ENCODE results near the gene DLG1.

DLG1 gene

DNA sequence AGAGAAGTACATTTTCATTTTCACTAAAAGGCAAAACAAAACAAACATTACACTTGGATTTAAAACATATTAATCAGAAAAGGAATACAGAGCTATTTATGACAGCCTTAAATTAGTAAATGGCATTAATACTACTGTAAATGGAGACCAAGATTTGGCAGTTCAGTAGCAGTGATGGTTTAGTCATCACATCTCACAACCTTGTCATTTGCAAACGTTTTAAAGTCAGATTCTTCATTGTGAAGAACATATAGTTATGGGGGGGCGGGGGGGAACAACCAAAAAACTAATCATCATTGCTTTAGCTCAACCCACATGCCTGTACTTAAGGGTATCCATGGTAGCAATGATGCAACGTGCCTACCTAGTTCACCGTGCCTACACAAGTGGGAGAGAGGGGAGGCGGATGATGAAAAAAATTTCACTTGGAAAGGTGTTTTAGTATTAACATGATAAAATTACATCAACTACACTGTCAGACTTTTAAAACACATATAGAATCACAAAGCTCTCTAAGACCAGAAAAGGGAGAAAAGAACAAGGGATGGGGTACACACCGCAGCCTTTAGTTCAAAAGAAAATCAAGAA is 40.1 kb downstream of the DLG1 start:
- Mint-ChIP-seq H3K4me1 (peaks cover 58% of the 10 kb centered on the region), H3K27me3 (no peaks in the 10 kb centered on the region), H3K36me3 (ENCODE audit: low read depth) (peaks cover 6% of the 10 kb centered on the region), H3K4me3 (no peak overlapping the region), H3K9me3 (no peaks in the 10 kb centered on the region), H3K27ac (peak overlapping the region; percentile 8)
- no peak for DNase-seq
- peak; percentile 15 for ATAC-seq

DNA sequence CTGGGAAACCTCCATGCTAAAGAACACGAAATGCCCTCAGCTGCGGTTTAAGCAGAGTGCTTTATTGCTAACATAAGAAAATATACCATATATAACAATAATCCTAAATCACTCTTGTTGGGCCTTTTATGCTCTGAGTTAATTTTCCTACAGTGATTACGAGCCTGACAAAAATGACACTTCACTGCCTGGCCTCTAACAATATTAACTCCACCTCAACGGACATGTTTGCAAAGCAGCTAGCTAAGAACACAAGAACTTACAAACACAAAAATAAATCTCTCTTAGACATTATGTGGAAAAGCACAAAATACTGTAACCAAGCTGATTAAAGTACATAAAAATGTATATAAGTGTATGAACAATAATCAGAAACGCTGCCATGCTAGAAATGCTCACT is 40.7 kb downstream of the DLG1 start:
- Mint-ChIP-seq H3K27me3 (no peaks in the 10 kb centered on the region), H3K36me3 (ENCODE audit: low read depth) (peaks cover 11% of the 10 kb centered on the region), H3K4me1 (peaks cover 64% of the 10 kb centered on the region), H3K27ac (peak overlapping the region; percentile 8), H3K9me3 (no peaks in the 10 kb centered on the region), H3K4me3 (no peak overlapping the region)
- ATAC-seq: no peak
- no peak for DNase-seq

DNA sequence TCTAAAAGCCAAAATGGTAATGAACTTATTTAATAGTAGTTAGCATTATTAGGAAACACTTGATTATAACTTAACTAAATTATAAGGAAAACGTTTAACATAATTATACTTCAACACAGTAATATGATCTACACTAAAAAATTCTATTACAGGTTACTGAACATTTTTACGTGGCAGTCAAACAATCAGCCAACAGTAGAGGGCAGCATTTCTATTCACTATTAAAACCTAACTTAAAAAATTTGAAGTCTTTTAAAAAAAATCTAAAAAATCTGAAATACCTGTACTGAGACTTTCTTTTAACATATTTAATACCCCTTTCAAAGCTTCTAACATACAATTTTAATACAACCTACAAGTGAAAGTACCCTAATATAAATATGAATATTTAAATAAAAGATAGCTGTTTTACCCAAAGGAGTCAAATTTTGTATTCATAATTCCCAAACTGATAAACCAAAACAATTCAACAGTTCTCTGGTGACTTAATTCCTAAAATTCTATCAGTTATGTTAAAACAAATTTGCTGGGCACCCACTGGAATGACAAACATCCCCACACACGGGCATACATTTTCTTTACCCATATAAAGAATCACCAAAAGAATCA is 41.5 kb downstream of the DLG1 start:
- no peaks in the 10 kb centered on the region for H3K27me3 Mint-ChIP-seq
- no peak overlapping the region for H3K27ac Mint-ChIP-seq
- H3K36me3 Mint-ChIP-seq (ENCODE audit: low read depth): peaks cover 19% of the 10 kb centered on the region
- no peak for ATAC-seq
- H3K4me1 Mint-ChIP-seq: peaks cover 70% of the 10 kb centered on the region
- H3K4me3 Mint-ChIP-seq: no peak overlapping the region
- no peaks in the 10 kb centered on the region for H3K9me3 Mint-ChIP-seq
- DNase-seq: peak; percentile 36

DNA sequence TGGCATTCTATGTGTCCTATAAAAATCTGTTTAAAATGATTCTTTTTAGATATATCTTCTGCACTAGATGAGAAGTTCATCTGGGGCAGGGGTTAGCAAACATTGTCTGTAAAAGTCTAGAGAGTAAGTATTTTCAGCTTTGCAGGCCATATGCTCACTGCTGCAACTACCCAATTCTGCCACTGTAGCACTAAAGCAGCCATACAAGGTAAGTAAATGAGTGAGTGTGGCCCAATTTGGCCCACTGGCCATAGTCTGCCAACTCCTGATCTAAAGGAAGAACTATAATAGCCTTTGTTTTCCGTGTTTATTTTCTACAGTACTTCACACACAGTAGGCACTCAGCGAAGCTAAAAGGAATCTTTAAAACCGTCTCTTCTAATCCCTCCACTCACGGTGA is 42.3 kb downstream of the DLG1 start:
- DNase-seq (no peak), ATAC-seq (no peak)
- Mint-ChIP-seq H3K36me3 (ENCODE audit: low read depth) (peaks cover 27% of the 10 kb centered on the region), H3K27ac (no peak overlapping the region), H3K27me3 (no peaks in the 10 kb centered on the region), H3K4me3 (no peak overlapping the region), H3K9me3 (no peaks in the 10 kb centered on the region), H3K4me1 (peaks cover 72% of the 10 kb centered on the region)

DNA sequence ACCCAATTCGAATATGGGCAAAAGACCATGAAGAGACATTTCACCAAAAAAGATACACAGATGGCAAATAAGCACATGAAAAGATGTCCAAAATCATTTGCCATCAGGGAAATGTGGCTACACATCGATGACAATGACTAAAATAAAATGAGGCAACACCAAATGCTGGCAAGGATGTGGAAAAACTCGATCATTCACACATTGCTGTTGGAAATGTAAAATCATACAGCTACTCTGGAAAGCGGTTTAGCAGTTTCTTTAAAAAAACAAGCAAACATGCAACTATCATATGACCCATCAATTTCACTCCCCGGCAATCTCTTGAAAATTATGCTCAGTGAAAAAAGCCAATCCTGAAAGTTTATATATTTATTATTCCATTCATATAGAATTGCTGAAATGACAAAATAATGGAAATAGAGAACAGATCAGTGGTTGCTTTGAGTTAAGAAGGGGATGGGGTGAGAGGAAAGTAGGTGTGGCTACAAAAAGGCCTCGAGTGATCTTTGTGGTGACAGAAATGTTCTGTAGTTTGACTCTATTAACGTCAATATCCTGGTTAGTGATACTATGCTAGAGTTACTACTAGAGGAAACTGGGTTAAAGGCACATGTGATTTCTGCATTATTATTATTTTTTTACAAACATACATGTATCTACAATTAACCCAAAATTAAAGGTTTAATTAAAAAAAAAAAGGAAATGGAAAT is 45.0 kb downstream of the DLG1 start:
- Mint-ChIP-seq H3K27ac (peak overlapping the region; percentile 84), H3K9me3 (peaks cover 14% of the 10 kb centered on the region), H3K4me3 (peak overlapping the region; percentile 54), H3K4me1 (peaks cover 57% of the 10 kb centered on the region), H3K36me3 (ENCODE audit: low read depth) (peaks cover 50% of the 10 kb centered on the region), H3K27me3 (no peaks in the 10 kb centered on the region)
- DNase-seq (no peak), ATAC-seq (peak; percentile 87)

DNA sequence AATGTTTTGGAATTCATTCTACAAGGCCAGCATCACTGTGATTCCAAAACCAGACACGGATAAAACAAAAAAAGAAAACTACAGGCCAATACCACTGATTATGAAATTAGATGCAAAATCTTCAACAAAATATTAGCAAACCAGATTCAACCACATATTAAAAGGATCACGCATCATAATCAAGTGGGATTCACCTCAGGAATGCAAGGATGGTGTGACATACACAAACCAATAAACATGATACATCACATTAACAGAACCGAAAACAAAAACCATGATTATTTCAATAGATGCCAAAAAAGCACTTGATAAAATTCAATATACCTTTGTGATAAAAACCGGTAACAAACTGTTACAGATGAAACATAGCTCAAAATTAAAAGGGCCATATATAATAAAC is 48.9 kb downstream of the DLG1 start:
- no peak for ATAC-seq
- Mint-ChIP-seq H3K9me3 (peaks cover 39% of the 10 kb centered on the region), H3K36me3 (ENCODE audit: low read depth) (peaks cover 76% of the 10 kb centered on the region), H3K27ac (no peak overlapping the region), H3K4me3 (no peak overlapping the region), H3K27me3 (no peaks in the 10 kb centered on the region), H3K4me1 (peaks cover 36% of the 10 kb centered on the region)
- DNase-seq: no peak

DNA sequence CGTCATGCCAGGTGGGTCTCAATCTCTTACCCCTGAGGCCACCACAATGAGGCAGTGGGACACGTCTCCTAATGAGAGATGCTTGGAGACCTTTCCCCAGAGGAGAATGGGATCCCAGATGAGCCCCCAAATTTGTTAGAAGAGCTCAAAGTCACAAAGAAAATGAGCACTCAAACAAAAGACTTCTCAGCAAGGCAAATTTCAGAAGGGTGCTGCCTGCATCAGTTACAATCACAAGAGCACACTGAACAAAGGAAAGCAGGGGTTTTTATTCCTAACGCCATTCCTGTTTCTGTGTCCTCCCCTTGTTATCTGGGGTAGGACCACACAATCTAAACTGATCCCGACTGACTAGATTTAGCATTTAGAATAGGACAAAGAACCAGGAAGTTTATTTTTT is 50.1 kb downstream of the DLG1 start:
- no peak for ATAC-seq
- no peak for DNase-seq
- Mint-ChIP-seq H3K4me3 (no peak overlapping the region), H3K27ac (no peak overlapping the region), H3K9me3 (peaks cover 49% of the 10 kb centered on the region), H3K4me1 (peaks cover 24% of the 10 kb centered on the region), H3K27me3 (no peaks in the 10 kb centered on the region), H3K36me3 (ENCODE audit: low read depth) (peaks cover 88% of the 10 kb centered on the region)

DNA sequence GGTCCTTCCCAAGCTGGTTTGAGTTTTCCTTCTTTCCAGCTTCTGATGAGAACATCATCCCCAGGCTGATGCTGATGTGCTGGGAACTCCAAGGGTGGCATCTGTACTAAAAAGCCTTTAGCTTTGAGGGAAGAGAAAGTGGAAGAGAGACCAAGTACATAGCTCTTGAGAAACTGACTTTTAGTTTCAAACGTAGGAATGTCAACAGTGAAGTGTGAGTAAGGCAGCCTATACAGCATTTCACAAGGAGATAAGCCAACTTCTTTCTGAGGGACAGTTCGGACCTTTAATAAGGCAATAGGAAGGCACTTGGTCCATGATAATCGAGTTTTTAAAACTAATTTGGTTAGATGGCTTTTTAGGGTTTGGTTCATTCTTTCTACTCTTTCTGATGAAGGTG is 53.7 kb downstream of the DLG1 start:
- no peak overlapping the region for H3K4me3 Mint-ChIP-seq
- DNase-seq (no peak), ATAC-seq (no peak)
- peaks cover 86% of the 10 kb centered on the region for H3K36me3 Mint-ChIP-seq (ENCODE audit: low read depth)
- H3K27me3 Mint-ChIP-seq: no peaks in the 10 kb centered on the region
- peaks cover 78% of the 10 kb centered on the region for H3K9me3 Mint-ChIP-seq
- H3K4me1 Mint-ChIP-seq: peaks cover 13% of the 10 kb centered on the region
- no peak overlapping the region for H3K27ac Mint-ChIP-seq

DNA sequence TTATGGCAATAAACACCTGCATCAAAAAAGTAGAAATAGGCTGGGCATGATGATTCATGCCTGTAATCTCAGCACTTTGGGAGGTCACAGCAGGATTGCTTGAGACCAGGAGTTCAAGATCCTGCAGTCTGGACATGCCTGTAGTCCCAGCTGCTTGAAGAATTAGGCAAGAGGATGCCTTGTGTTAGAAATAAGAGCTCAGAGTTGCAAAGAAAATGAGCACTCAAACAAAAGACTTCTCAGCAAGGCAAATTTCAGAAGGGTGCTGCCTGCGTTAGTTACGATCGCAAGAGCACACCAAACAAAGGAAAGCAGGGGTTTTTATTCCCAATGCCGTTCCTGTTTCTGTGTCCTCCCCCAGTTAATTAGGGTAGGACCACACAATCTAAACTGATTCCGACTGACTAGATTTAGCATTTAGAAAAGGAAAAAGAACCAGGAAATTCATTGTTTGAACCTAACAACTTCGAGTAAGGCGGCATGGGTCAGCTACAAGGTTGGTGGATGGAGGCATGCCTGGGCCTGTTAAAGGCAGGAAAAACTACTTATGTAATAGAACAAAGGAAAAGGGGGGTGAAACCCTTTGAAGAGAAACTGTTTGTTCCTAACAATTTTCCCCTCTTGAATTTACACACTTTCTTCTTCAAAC is 55.5 kb downstream of the DLG1 start:
- no peak for ATAC-seq
- peaks cover 63% of the 10 kb centered on the region for H3K9me3 Mint-ChIP-seq
- no peak overlapping the region for H3K4me3 Mint-ChIP-seq
- peaks cover 77% of the 10 kb centered on the region for H3K36me3 Mint-ChIP-seq (ENCODE audit: low read depth)
- H3K4me1 Mint-ChIP-seq: peaks cover 29% of the 10 kb centered on the region
- DNase-seq: no peak
- no peaks in the 10 kb centered on the region for H3K27me3 Mint-ChIP-seq
- no peak overlapping the region for H3K27ac Mint-ChIP-seq

DNA sequence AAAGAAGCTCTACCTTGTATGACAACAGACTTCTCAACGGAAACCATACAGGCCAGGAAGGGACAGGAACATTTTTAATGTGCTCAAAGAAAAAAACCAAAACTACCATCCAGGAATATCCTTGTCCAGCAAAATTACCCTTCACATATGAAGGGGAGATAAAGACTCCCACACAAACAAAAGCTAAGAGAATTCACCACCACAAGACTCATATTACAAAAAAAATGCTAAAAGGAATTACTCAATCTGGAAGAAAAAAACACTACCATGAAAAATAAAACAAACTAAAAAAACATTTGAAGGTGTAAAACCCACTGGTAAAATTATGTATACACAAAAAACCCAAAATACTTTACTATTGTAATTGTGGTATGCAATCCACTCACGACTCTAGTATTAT is 57.2 kb downstream of the DLG1 start:
- Mint-ChIP-seq H3K36me3 (ENCODE audit: low read depth) (peaks cover 78% of the 10 kb centered on the region), H3K27ac (no peak overlapping the region), H3K4me3 (no peak overlapping the region), H3K9me3 (peaks cover 57% of the 10 kb centered on the region), H3K4me1 (peaks cover 29% of the 10 kb centered on the region), H3K27me3 (no peaks in the 10 kb centered on the region)
- no peak for ATAC-seq
- no peak for DNase-seq

DNA sequence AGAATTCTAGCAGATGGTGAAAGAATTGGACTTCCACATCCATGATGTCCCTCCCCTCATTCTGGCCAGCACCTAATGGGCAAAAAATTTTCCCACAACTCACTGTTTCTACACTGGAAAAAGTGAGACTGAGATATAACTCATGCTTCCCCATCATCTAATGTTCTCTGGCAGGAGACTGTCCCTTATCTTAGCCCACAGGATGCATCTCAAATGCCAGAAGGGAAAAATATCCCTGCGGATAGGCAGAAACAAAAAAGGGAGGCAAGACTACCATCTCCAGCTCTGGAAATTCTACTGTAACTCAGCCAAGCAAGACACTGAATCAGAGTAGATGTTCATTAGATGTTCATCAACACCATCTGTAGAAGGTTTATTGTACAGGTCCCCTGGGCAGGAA is 58.6 kb downstream of the DLG1 start:
- H3K4me3 Mint-ChIP-seq: no peak overlapping the region
- ATAC-seq: no peak
- no peak overlapping the region for H3K27ac Mint-ChIP-seq
- peaks cover 80% of the 10 kb centered on the region for H3K36me3 Mint-ChIP-seq (ENCODE audit: low read depth)
- H3K9me3 Mint-ChIP-seq: peaks cover 50% of the 10 kb centered on the region
- H3K4me1 Mint-ChIP-seq: peaks cover 29% of the 10 kb centered on the region
- H3K27me3 Mint-ChIP-seq: no peaks in the 10 kb centered on the region
- no peak for DNase-seq

DNA sequence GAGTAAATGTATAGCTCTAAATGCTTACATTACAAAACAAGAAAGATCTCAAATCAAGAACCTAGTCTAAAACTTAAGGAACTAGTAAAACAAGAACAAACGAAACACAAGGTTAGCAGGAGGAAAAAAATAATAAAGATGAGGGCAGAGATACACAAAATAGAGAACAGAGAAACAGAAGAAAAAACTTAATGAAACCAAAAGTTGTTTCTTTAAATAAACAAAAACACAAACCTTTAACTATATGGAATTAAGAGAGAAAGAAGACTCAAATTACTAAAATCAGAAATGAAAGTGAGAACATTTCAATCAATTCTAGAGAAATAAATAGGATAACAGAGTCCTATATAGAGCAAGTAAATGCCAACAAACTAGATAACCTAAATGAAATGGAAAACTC is 59.6 kb downstream of the DLG1 start:
- peaks cover 80% of the 10 kb centered on the region for H3K36me3 Mint-ChIP-seq (ENCODE audit: low read depth)
- DNase-seq (no peak), ATAC-seq (no peak)
- no peaks in the 10 kb centered on the region for H3K27me3 Mint-ChIP-seq
- H3K27ac Mint-ChIP-seq: no peak overlapping the region
- H3K4me1 Mint-ChIP-seq: peaks cover 29% of the 10 kb centered on the region
- H3K9me3 Mint-ChIP-seq: peaks cover 41% of the 10 kb centered on the region
- H3K4me3 Mint-ChIP-seq: no peak overlapping the region

DNA sequence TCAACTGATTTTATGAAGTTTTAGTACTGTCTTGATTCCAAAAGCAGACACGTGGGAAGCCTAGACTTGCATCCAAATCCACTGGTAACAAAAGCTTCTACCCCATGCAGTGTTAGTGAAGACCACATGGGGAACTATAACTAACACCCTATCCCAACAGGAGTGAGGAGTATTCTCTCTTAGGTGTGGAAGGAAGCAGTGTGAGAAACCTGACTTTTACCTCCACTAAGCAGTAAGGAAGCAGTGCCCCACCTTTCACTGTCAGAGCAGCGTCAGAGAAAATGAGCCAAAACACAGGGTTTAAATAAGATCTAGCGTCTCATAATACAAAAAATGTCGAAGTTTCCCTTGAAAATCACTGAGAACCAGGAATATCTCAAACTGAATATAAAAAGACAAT is 60.5 kb downstream of the DLG1 start:
- Mint-ChIP-seq H3K9me3 (peaks cover 32% of the 10 kb centered on the region), H3K36me3 (ENCODE audit: low read depth) (peaks cover 73% of the 10 kb centered on the region), H3K27ac (no peak overlapping the region), H3K4me3 (no peak overlapping the region), H3K27me3 (no peaks in the 10 kb centered on the region), H3K4me1 (peaks cover 29% of the 10 kb centered on the region)
- DNase-seq (no peak), ATAC-seq (no peak)

DNA sequence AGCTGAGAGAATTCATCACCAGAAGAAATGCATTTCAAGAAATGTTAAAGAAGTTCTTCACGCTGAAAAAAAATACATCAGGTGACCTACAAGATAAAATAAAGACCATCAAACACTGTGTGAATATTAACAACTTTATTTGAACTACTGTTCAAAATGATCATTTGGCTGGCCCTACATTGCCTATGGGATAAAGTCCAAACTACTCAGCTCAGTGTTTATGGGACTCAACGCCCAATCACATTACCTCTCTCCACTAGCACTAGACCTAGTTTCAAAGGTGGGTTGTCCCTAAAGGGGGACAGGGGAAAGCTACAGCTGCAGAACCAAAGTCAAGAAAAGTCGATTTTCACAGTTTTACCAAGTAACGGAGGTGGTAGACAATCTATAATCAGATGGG is 62.0 kb downstream of the DLG1 start:
- Mint-ChIP-seq H3K36me3 (ENCODE audit: low read depth) (peaks cover 61% of the 10 kb centered on the region), H3K27ac (no peak overlapping the region), H3K4me3 (no peak overlapping the region), H3K27me3 (no peaks in the 10 kb centered on the region), H3K4me1 (peaks cover 34% of the 10 kb centered on the region), H3K9me3 (peaks cover 19% of the 10 kb centered on the region)
- no peak for DNase-seq
- no peak for ATAC-seq

Measured in activated naive CD8-positive, alpha-beta T cell treated with anti-CD3 and anti-CD28 coated beads, Interleukin-2, amount 50 U/mL, for 24 hours (primary cell).